K562 (cell line): ENCODE measurements around the gene GRXCR1. TPM values are rescaled to one million over a fixed set of nuclear protein-coding genes. Genes with fewer than 3 reads are reported as not detected.

Experiments
- ATAC-seq: fragments of 200-7000 bp; cut with Tn5 transposase; 3 replicates; pipeline ENCODE4 v1.9.1; 2020; ENCODE audit warnings: moderate library complexity
- BruUV-seq: library from RNA; stranded (reverse); fragments of 400-500 nt; replicated peaks from 2 replicates; lab custom pipeline; 2021; lab: Mats Ljungman, UMichigan
- CTCF ChIA-PET: fragments of 300-600 bp; formaldehyde crosslinking; extraction: SDS; loops from one replicate; lab custom pipeline; 2021; ENCODE audit warnings: low intra/inter-chr PET ratio; lab: Yijun Ruan, JAX
- POLR2A ChIA-PET: fragments of 300-600, 350-650 bp; sonication (Branson Sonifier 250); formaldehyde crosslinking; extraction: SDS; loops from one replicate; lab custom pipeline; 2021; ENCODE audit warnings: antibody characterized with exemption, inconsistent platforms; lab: Yijun Ruan, JAX
- DNase-seq, 4 experiments: peaks; one replicate each; pipeline versions ENCODE4 v3.0.0 to v3.0.0-alpha.2; 2011 to 2018; ENCODE audit warnings: low spot score in 3 of 4, mixed read lengths in 3 of 4; ENCODE audit errors: extremely low read depth in 1 of 4
- FAIRE-seq: peaks from 2 replicates; lab custom pipeline; 2011; peaks lifted over from hg19 to GRCh38; lab: Jason Lieb, UNC
- H2AFZ ChIP-seq: 2 replicates; pipeline ENCODE4 v1.6.0; 2011; ENCODE audit warnings: low read depth, low read length, control low read depth, inconsistent platforms
- H3K27ac ChIP-seq: fragments of 200-600 bp; 3 replicates; pipeline ENCODE4 v1.8.0; 2011; ENCODE audit warnings: low read depth, mild to moderate bottlenecking, control low read depth, inconsistent platforms, low read length, moderate library complexity, mixed read lengths; ENCODE audit errors: extremely low read depth
- H3K27me3 ChIP-seq, 2 experiments: fragments of 300-600 bp in 1 of 2; 2 replicates in 1 of 2; 3 replicates in 1 of 2; pipeline versions ENCODE4 v1.6.0 to v1.8.0; 2011; ENCODE audit warnings: inconsistent platforms in 2 of 2, low read length in 2 of 2, mild to moderate bottlenecking in 1 of 2, mixed read lengths in 1 of 2, moderate library complexity in 1 of 2; ENCODE audit not compliant: control insufficient read depth in 2 of 2, insufficient read depth in 2 of 2
- H3K36me3 ChIP-seq: fragments of 300-600 bp; 3 replicates; pipeline ENCODE4 v1.8.0; 2011; ENCODE audit warnings: mild to moderate bottlenecking, low read length, inconsistent platforms; ENCODE audit not compliant: control insufficient read depth, insufficient read depth
- H3K4me1 ChIP-seq, 2 experiments: fragments of 200-600 bp in 1 of 2; replicated peaks in 1 of 2; 2 replicates in 1 of 2; 3 replicates in 1 of 2; pipeline versions ENCODE4 v1.5.1 to v1.8.0; 2011; ENCODE audit warnings: inconsistent platforms in 2 of 2, low read length in 2 of 2, mild to moderate bottlenecking in 1 of 2, mixed read lengths in 1 of 2, moderate library complexity in 1 of 2; ENCODE audit not compliant: control insufficient read depth in 2 of 2, insufficient read depth in 2 of 2
- H3K4me2 ChIP-seq: 2 replicates; pipeline ENCODE4 v1.6.1; 2011; ENCODE audit warnings: low read length, control low read depth, inconsistent platforms, mixed read lengths; ENCODE audit not compliant: insufficient read depth
- H3K4me3 ChIP-seq: fragments of 200-600 bp; sonication (generic), shearing (Covaris generic); 2 replicates; pipeline ENCODE4 v1.5.1; 2016; ENCODE audit warnings: control low read depth, inconsistent platforms
- H3K79me2 ChIP-seq: fragments of 200-600 bp; 3 replicates; pipeline ENCODE4 v1.8.0; 2011; ENCODE audit warnings: low read length, inconsistent platforms; ENCODE audit not compliant: control insufficient read depth, insufficient read depth
- H3K9ac ChIP-seq, 2 experiments: 2 replicates each; pipeline versions ENCODE4 v1.6.0 to v1.6.1; 2011; ENCODE audit warnings: low read depth in 2 of 2, low read length in 2 of 2, control low read depth in 1 of 2, inconsistent platforms in 1 of 2, mild to moderate bottlenecking in 1 of 2, mixed read lengths in 1 of 2; ENCODE audit not compliant: insufficient read depth in 1 of 2
- H3K9me1 ChIP-seq: one replicate; pipeline ENCODE4 v1.6.0; 2011; ENCODE audit warnings: inconsistent platforms, mild to moderate bottlenecking, low read length, moderate library complexity; ENCODE audit not compliant: control insufficient read depth, insufficient read depth
- H3K9me3 ChIP-seq: replicated peaks from 2 replicates; pipeline ENCODE4 v1.5.1; 2011; ENCODE audit warnings: low read depth, low read length, inconsistent platforms; ENCODE audit not compliant: control insufficient read depth, insufficient read depth
- H4K20me1 ChIP-seq: replicated peaks from 2 replicates; pipeline ENCODE4 v1.6.1; 2011; ENCODE audit warnings: low read length, inconsistent platforms, mixed read lengths; ENCODE audit not compliant: control insufficient read depth, insufficient read depth
- BMI1 ChIP-seq: fragments of 150-350 bp; IDR thresholded peaks from 2 replicates; pipeline ENCODE4 v1.6.1; 2014; ENCODE audit warnings: low read length
- CBX1 ChIP-seq: sonication (generic); IDR thresholded peaks from 2 replicates; pipeline ENCODE4 v1.6.1; 2016; ENCODE audit warnings: antibody characterized with exemption, low read depth, mild to moderate bottlenecking
- CTBP1 ChIP-seq: fragments of 450-650 bp; IDR thresholded peaks from 2 replicates; pipeline ENCODE4 v1.6.1; 2016; ENCODE audit warnings: borderline replicate concordance
- FUS ChIP-seq: fragments of 200-400 bp; formaldehyde crosslinking; optimal IDR thresholded peaks from 2 replicates; pipeline ENCODE3; 2017; ENCODE audit warnings: low read depth, low read length
- GABPB1 ChIP-seq: sonication (generic); formaldehyde crosslinking; IDR thresholded peaks from 2 replicates; pipeline ENCODE4 v1.8.0; 2022; ENCODE audit warnings: mild to moderate bottlenecking, missing genetic modification reagents
- MCM7 ChIP-seq, 2 experiments: fragments of 450-650 bp; IDR thresholded peaks; 2 replicates each; pipeline ENCODE4 v1.6.1; 2016 to 2018
- NCOA6 ChIP-seq: fragments of 450-650 bp; IDR thresholded peaks from 2 replicates; pipeline ENCODE4 v1.6.1; 2017; ENCODE audit warnings: mild to moderate bottlenecking
- RUNX1 ChIP-seq: sonication (generic); IDR thresholded peaks from 2 replicates; pipeline ENCODE4 v1.6.1; 2016; ENCODE audit warnings: antibody characterized with exemption, low read depth
- SP2 ChIP-seq: IDR thresholded peaks from 2 replicates; pipeline ENCODE4 v1.6.1; 2011; ENCODE audit warnings: mild to moderate bottlenecking, low read depth, low read length, moderate library complexity; ENCODE audit not compliant: poor library complexity, severe bottlenecking; ENCODE audit errors: extremely low read depth
- SRSF9 ChIP-seq: fragments of 200-400 bp; formaldehyde crosslinking; IDR thresholded peaks from 2 replicates; pipeline ENCODE4 v1.6.1; 2017; ENCODE audit warnings: low read depth, low read length, borderline replicate concordance
- ZC3H4 ChIP-seq: sonication (generic); formaldehyde crosslinking; IDR thresholded peaks from 2 replicates; pipeline ENCODE4 v1.9.0; 2021; ENCODE audit warnings: missing genetic modification reagents, borderline replicate concordance
- ZNF175 ChIP-seq: fragments of 200-800 bp; sonication (Bioruptor generic); IDR thresholded peaks from 2 replicates; pipeline ENCODE4 v1.6.1; 2016; ENCODE audit warnings: low read depth, mild to moderate bottlenecking, missing genetic modification characterization, missing compliant biosample characterization
- ZNF347 ChIP-seq: fragments of 450-650 bp; formaldehyde crosslinking; IDR thresholded peaks from 2 replicates; pipeline ENCODE4 v1.4.0; 2020; ENCODE audit warnings: low read depth, mild to moderate bottlenecking, moderate library complexity
- ZNF561 ChIP-seq: fragments of 450-650 bp; formaldehyde crosslinking; conservative IDR thresholded peaks from 2 replicates; pipeline ENCODE4 v1.4.0; 2020; ENCODE audit warnings: mild to moderate bottlenecking, moderate library complexity
- ZNF57 ChIP-seq: fragments of 450-650 bp; formaldehyde crosslinking; IDR thresholded peaks from 2 replicates; pipeline ENCODE4 v1.4.0; 2020; ENCODE audit warnings: mild to moderate bottlenecking, moderate library complexity
- in situ Hi-C: fragments of 300-500 bp; cut with MboI; formaldehyde crosslinking; loops from 4 replicates; pipeline ENCODE4 v1.15.0; 2018; ENCODE audit warnings: inconsistent platforms, mixed read lengths
- intact Hi-C: fragments of 100-400 bp; cut with micrococcal nuclease; formaldehyde crosslinking; loops from 2 replicates; pipeline ENCODE4 v1.14.2; 2022
- polyA plus RNA-seq, 8 experiments: library from polyadenylated mRNA; depleted of rRNA in 4 of 8; stranded (reverse) in 5 of 8; unstranded in 3 of 8; fragments of >200 nt; fragmentation: Nextera tagmentation in 2 of 8; fragmentation: Illumina TruSeq in 1 of 8; extraction: Ambion mirVana in 2 of 8; extraction: Trizol in 1 of 8; gene quantifications; 2 replicates each; pipeline versions ENCODE4 v1.2.1 to v1.2.3, GENCODE V29; 2011 to 2014; ENCODE audit warnings: inconsistent platforms in 1 of 8, missing spikeins in 1 of 8
- total RNA-seq, 7 experiments: library from RNA; depleted of rRNA in 6 of 7; stranded (reverse); fragments of >200 nt in 6 of 7; fragmentation: Illumina TruSeq in 2 of 7; extraction: Trizol in 2 of 7; gene quantifications; 2 replicates each; pipeline versions ENCODE4 v1.2.1 to v1.2.3, GENCODE V29; 2011 to 2021; ENCODE audit warnings: low replicate concordance in 1 of 7
- TF ChIP-seq, protein P1 (sequence below): fragments of 450-650 bp; IDR thresholded peaks from 2 replicates; pipeline ENCODE4 v1.6.1; 2016; ENCODE audit warnings: mild to moderate bottlenecking
- TF ChIP-seq, protein P2 (sequence below): sonication (generic); formaldehyde crosslinking; IDR thresholded peaks from 2 replicates; pipeline ENCODE4 v1.8.0; 2022; ENCODE audit warnings: mild to moderate bottlenecking, missing genetic modification reagents
- TF ChIP-seq, protein P3 (sequence below): fragments of 450-650 bp; formaldehyde crosslinking; IDR thresholded peaks from 2 replicates; pipeline ENCODE4 v1.4.0; 2020; ENCODE audit warnings: mild to moderate bottlenecking, moderate library complexity
- TF ChIP-seq, protein P4 (sequence below): fragments of 250-450 bp; sonication (Bioruptor Pico); IDR thresholded peaks from 2 replicates; pipeline ENCODE4 v1.8.0; 2022; ENCODE audit warnings: moderate library complexity, mild to moderate bottlenecking, inconsistent platforms

The GRXCR1 gene
- total and polyA plus RNA-seq, 9 of the 15 experiments (the other 6 are each of a cell fraction or from before 2014, with no cell fraction given): not detected

DNA sequence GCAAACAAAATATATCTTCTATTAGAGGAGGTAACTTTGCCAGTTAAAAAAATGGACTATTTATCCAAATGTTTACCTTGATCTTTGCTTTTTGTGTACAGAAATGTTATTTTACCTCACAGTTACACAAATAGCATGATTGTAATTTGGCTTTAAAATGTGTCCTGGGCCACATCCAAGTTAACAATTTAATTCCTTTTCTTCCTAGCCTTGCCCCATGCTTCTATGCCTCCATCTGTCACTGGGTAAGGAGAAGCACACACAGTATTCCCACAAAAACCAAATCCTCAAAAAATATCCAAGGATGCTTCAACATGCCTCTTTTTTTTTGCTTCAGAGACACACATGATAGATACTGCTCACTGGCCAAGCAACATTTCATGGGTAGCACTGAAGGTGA lies 30.9 kb downstream of the GRXCR1 start:
- Histone ChIP-seq H2AFZ (no peak overlapping the region), H3K79me2 (no peaks in the 10 kb centered on the region), H3K27me3 (no peaks in the 10 kb centered on the region), H3K9me3 (no peaks in the 10 kb centered on the region; the same call in none of the 2 replicates), H3K9ac (no peak overlapping the region), H4K20me1 (no peaks in the 10 kb centered on the region), H3K9me1 (no peaks in the 10 kb centered on the region), H3K27ac (no peak overlapping the region), H3K36me3 (no peaks in the 10 kb centered on the region), H3K4me2 (no peak overlapping the region), H3K4me1 (no peaks in the 10 kb centered on the region), H3K4me3 (no peak overlapping the region)
- no peak for ATAC-seq
- FAIRE-seq: no peak
- POLR2A ChIA-PET: no interaction called here
- TF ChIP-seq ZNF561 (CRISPR knock-in tag) (no peak), ZNF175 (CRISPR knock-in tag) (no peak), ZNF57 (CRISPR knock-in tag) (no peak), RUNX1 (no peak), MCM7 (IDR thresholded peaks at IDR 0.05) (no peak), CBX1 (no peak), NCOA6 (no peak), ZNF347 (CRISPR knock-in tag) (no peak), GABPB1 (CRISPR knock-in tag) (no peak), SP2 (no peak), BMI1 (no peak), SRSF9 (no peak), FUS (no peak), ZC3H4 (CRISPR knock-in tag) (no peak), CTBP1 (no peak)
- TF ChIP-seq, protein P1, sequence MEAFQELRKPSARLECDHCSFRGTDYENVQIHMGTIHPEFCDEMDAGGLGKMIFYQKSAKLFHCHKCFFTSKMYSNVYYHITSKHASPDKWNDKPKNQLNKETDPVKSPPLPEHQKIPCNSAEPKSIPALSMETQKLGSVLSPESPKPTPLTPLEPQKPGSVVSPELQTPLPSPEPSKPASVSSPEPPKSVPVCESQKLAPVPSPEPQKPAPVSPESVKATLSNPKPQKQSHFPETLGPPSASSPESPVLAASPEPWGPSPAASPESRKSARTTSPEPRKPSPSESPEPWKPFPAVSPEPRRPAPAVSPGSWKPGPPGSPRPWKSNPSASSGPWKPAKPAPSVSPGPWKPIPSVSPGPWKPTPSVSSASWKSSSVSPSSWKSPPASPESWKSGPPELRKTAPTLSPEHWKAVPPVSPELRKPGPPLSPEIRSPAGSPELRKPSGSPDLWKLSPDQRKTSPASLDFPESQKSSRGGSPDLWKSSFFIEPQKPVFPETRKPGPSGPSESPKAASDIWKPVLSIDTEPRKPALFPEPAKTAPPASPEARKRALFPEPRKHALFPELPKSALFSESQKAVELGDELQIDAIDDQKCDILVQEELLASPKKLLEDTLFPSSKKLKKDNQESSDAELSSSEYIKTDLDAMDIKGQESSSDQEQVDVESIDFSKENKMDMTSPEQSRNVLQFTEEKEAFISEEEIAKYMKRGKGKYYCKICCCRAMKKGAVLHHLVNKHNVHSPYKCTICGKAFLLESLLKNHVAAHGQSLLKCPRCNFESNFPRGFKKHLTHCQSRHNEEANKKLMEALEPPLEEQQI: no peak
- TF ChIP-seq, protein P2, sequence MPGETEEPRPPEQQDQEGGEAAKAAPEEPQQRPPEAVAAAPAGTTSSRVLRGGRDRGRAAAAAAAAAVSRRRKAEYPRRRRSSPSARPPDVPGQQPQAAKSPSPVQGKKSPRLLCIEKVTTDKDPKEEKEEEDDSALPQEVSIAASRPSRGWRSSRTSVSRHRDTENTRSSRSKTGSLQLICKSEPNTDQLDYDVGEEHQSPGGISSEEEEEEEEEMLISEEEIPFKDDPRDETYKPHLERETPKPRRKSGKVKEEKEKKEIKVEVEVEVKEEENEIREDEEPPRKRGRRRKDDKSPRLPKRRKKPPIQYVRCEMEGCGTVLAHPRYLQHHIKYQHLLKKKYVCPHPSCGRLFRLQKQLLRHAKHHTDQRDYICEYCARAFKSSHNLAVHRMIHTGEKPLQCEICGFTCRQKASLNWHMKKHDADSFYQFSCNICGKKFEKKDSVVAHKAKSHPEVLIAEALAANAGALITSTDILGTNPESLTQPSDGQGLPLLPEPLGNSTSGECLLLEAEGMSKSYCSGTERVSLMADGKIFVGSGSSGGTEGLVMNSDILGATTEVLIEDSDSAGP (CRISPR knock-in tag): no peak
- TF ChIP-seq, protein P3, sequence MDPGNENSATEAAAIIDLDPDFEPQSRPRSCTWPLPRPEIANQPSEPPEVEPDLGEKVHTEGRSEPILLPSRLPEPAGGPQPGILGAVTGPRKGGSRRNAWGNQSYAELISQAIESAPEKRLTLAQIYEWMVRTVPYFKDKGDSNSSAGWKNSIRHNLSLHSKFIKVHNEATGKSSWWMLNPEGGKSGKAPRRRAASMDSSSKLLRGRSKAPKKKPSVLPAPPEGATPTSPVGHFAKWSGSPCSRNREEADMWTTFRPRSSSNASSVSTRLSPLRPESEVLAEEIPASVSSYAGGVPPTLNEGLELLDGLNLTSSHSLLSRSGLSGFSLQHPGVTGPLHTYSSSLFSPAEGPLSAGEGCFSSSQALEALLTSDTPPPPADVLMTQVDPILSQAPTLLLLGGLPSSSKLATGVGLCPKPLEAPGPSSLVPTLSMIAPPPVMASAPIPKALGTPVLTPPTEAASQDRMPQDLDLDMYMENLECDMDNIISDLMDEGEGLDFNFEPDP (CRISPR knock-in tag): no peak
- TF ChIP-seq, protein P4, sequence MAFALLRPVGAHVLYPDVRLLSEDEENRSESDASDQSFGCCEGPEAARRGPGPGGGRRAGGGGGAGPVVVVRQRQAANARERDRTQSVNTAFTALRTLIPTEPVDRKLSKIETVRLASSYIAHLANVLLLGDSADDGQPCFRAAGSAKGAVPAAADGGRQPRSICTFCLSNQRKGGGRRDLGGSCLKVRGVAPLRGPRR (CRISPR knock-in tag): no peak
- intact Hi-C loops (no loop called here), in situ Hi-C loops (no loop called here)
- no TSS peak for BruUV-seq
- CTCF ChIA-PET: interaction anchor here (0.5 kb wide), 1 partner anchor 38 kb away, joined by 5 read pairs; no protein-coding TSS in a partner anchor
- DNase-seq: no peak
